NOMO-1 (cell line): ENCODE measurements around the gene EML4.

Experiments
- DNase-seq, 2 experiments: peaks; one replicate each; lab custom pipeline; 2025; ENCODE audit not compliant: unreplicated experiment in 2 of 2; lab: John Stamatoyannopoulos, UW

The EML4 gene

GRCh38 chr2:42218712-42219111 is 49.6 kb downstream of the EML4 start:
- DNase-seq: no peak

GRCh38 chr2:42219160-42219559 is 50.0 kb downstream of the EML4 start:
- DNase-seq: no peak

- no peak for DNase-seq
These were observed 51.4 kb downstream of the EML4 start for GRCh38 chr2:42220566-42220965.

- DNase-seq: no peak
These were observed 54.1 kb downstream of the EML4 start for GRCh38 chr2:42223067-42223854.

- DNase-seq: no peak
These were observed 54.7 kb downstream of the EML4 start for GRCh38 chr2:42223855-42224268.

- DNase-seq: no peak
These were observed 55.4 kb downstream of the EML4 start for GRCh38 chr2:42224422-42225067.

- no peak for DNase-seq
These were observed 56.4 kb downstream of the EML4 start for GRCh38 chr2:42225573-42225972.

GRCh38 chr2:42227491-42227890 is 58.3 kb downstream of the EML4 start:
- DNase-seq: no peak

GRCh38 chr2:42228101-42228500 is 58.9 kb downstream of the EML4 start:
- DNase-seq: no peak

- no peak for DNase-seq
These were observed 60.8 kb downstream of the EML4 start for GRCh38 chr2:42229949-42230348.

- no peak for DNase-seq
These were observed 61.7 kb downstream of the EML4 start for GRCh38 chr2:42230891-42231290.

- no peak for DNase-seq
These were observed 62.9 kb downstream of the EML4 start for GRCh38 chr2:42232024-42232423.

GRCh38 chr2:42233976-42234441 is 64.9 kb downstream of the EML4 start:
- DNase-seq: no peak

- DNase-seq: no peak
These were observed 67.8 kb downstream of the EML4 start for GRCh38 chr2:42236911-42237310.

GRCh38 chr2:42238644-42239288 is 69.6 kb downstream of the EML4 start:
- DNase-seq: no peak

- no peak for DNase-seq
These were observed 70.1 kb downstream of the EML4 start for GRCh38 chr2:42239289-42239661.

GRCh38 chr2:42239811-42240210 is 70.7 kb downstream of the EML4 start:
- no peak for DNase-seq

GRCh38 chr2:42241517-42241916 is 72.4 kb downstream of the EML4 start:
- no peak for DNase-seq

- no peak for DNase-seq
These were observed 74.1 kb downstream of the EML4 start for GRCh38 chr2:42243297-42243696.

- DNase-seq: no peak
These were observed 75.4 kb downstream of the EML4 start for GRCh38 chr2:42244520-42244919.

- DNase-seq: no peak
These were observed 76.2 kb downstream of the EML4 start for GRCh38 chr2:42245396-42245795.

- no peak for DNase-seq
These were observed 77.4 kb downstream of the EML4 start for GRCh38 chr2:42246562-42246961.
